Measurements from ENCODE around the gene CREBRF. TPM values are rescaled to one million over a fixed set of nuclear protein-coding genes. Genes with fewer than 3 reads are reported as not detected.
A peak's percentile ranks its signal among the peaks of the same experiment; 100 is the strongest.

Gene CREBRF
- total RNA-seq, 2 experiments from 2014 or later = 92.7 to 99.6 TPM

- Histone ChIP-seq H3K27ac (ENCODE audit: low read depth in 1 of 2, low read length in 2 of 2) (no peak overlapping the region), H3K9me3 (ENCODE audit: control insufficient read depth in 1 of 2, insufficient read depth in 1 of 2, low read length in 2 of 2) (peaks cover 0 to 4% of the 10 kb centered on the region in 2 experiments), H3K27me3 (ENCODE audit: control insufficient read depth in 1 of 2, insufficient read depth in 2 of 2, low read length in 2 of 2) (peaks cover 0 to 4% of the 10 kb centered on the region in 2 experiments), H3K36me3 (ENCODE audit: insufficient read depth, low read length) (no peaks in the 10 kb centered on the region), H3K4me3 (ENCODE audit: low read length) (no peak overlapping the region), H3K4me1 (ENCODE audit: insufficient read depth, low read length) (no peaks in the 10 kb centered on the region)
- POLR2A ChIA-PET = no interaction called here
- no peaks in the 10 kb centered on the region for H3K36me3 Mint-ChIP-seq (ENCODE audit: low read depth)
- H3K9me3 Mint-ChIP-seq = no peaks in the 10 kb centered on the region
- H3K27me3 Mint-ChIP-seq = no peaks in the 10 kb centered on the region
- H3K4me3 Mint-ChIP-seq = peak overlapping the region; percentile 49
- CTCF ChIA-PET = no interaction called here
- peaks cover 5% of the 10 kb centered on the region for H3K4me1 Mint-ChIP-seq (ENCODE audit: low read depth)
- intact Hi-C loops (cut with DNase I, micrococcal nuclease) = no loop called here
- TF ChIP-seq CTCF (IDR thresholded peaks at IDR 0.05) = no peak
- DNase-seq (no peak), ATAC-seq (ENCODE audit: poor library complexity) (no peak)
- H3K27ac Mint-ChIP-seq = no peak overlapping the region
Measured at GRCh38 chr5:173178369-173178910, 122.3 kb downstream of the CREBRF start.

GRCh38 chr5:173180331-173180730 is 124.2 kb downstream of the CREBRF start:
- POLR2A ChIA-PET = no interaction called here
- peaks cover 0 to 3% of the 10 kb centered on the region in 2 experiments for H3K27me3 ChIP-seq (ENCODE audit: control insufficient read depth in 1 of 2, insufficient read depth in 2 of 2, low read length in 2 of 2)
- intact Hi-C loops (cut with DNase I, micrococcal nuclease) = no loop called here
- TF ChIP-seq CTCF (IDR thresholded peaks at IDR 0.05) = no peak
- no peak overlapping the region for H3K27ac Mint-ChIP-seq
- H3K4me1 Mint-ChIP-seq (ENCODE audit: low read depth) = peaks cover 5% of the 10 kb centered on the region
- H3K27me3 Mint-ChIP-seq = no peaks in the 10 kb centered on the region
- DNase-seq (no peak), ATAC-seq (ENCODE audit: poor library complexity) (no peak)
- H3K4me1 ChIP-seq (ENCODE audit: insufficient read depth, low read length) = no peaks in the 10 kb centered on the region
- H3K27ac ChIP-seq (ENCODE audit: low read depth in 1 of 2, low read length in 2 of 2) = no peak overlapping the region
- no peaks in the 10 kb centered on the region for H3K9me3 Mint-ChIP-seq
- H3K4me3 Mint-ChIP-seq = no peak overlapping the region
- H3K9me3 ChIP-seq (ENCODE audit: control insufficient read depth in 1 of 2, insufficient read depth in 1 of 2, low read length in 2 of 2) = peaks cover 0 to 4% of the 10 kb centered on the region in 2 experiments
- CTCF ChIA-PET = no interaction called here
- H3K4me3 ChIP-seq (ENCODE audit: low read length) = no peak overlapping the region
- H3K36me3 Mint-ChIP-seq (ENCODE audit: low read depth) = no peaks in the 10 kb centered on the region
- no peaks in the 10 kb centered on the region for H3K36me3 ChIP-seq (ENCODE audit: insufficient read depth, low read length)

DNA sequence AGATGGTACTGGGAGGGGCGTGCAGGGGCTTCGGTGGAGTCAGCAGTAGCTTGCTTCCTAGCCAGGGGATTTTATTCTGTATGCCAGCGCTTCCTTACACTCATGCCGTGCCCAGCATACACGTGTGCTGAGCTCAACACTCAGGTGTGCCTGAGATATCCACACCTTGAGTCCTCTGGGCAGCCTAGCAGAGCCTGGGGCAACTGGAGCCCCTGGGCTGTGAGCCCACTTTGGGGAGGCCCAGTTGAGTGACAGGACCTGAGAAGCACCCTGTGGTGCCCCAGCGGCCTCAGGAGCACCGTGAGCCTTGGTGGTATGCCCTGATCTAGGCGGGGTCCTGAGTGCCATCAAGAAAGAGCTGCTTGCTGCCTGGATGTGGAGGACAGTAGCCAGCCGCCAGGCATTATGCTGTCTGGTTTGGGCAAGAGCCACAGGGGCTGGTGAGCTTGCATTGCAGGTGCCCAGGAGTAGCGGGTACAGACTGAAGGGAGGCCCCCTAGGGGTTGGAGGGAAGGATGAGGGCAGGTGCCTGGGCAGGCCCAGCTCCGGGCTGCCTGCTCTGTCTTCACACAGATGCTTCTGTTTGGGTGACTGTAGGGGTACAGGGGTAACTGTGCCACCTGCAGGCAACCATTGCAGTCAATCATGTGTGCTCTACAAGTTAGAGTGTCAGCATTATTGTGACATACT is 131.0 kb downstream of the CREBRF start:
- Mint-ChIP-seq H3K4me3 (no peak overlapping the region), H3K27ac (no peak overlapping the region), H3K27me3 (peaks cover 2% of the 10 kb centered on the region), H3K36me3 (ENCODE audit: low read depth) (no peaks in the 10 kb centered on the region), H3K9me3 (no peaks in the 10 kb centered on the region), H3K4me1 (ENCODE audit: low read depth) (no peaks in the 10 kb centered on the region)
- ChIA-PET CTCF (interaction anchor here (0.6 kb wide), 1 partner anchor 1855 kb away, joined by 3 read pairs; no protein-coding TSS in a partner anchor), POLR2A (no interaction called here)
- DNase-seq (peak in 3 of 14 experiments; percentile 9 to 35 (median 14)), ATAC-seq (ENCODE audit: poor library complexity) (peak; percentile 29)
- intact Hi-C loops (cut with DNase I, micrococcal nuclease) = no loop called here
- no peak overlapping the region for H3K4me3 ChIP-seq (ENCODE audit: low read length)
- H3K27ac ChIP-seq (ENCODE audit: low read depth in 1 of 2, low read length in 2 of 2) = no peak overlapping the region
- H3K27me3 ChIP-seq (ENCODE audit: control insufficient read depth in 1 of 2, insufficient read depth in 2 of 2, low read length in 2 of 2) = no peaks in the 10 kb centered on the region
- no peaks in the 10 kb centered on the region for H3K36me3 ChIP-seq (ENCODE audit: insufficient read depth, low read length)
- H3K9me3 ChIP-seq (ENCODE audit: control insufficient read depth in 1 of 2, insufficient read depth in 1 of 2, low read length in 2 of 2) = no peaks in the 10 kb centered on the region
- H3K4me1 ChIP-seq (ENCODE audit: insufficient read depth, low read length) = no peaks in the 10 kb centered on the region
- no peak for TF ChIP-seq CTCF (IDR thresholded peaks at IDR 0.05)

Data from CD4-positive, alpha-beta T cell (primary cell).